Peyer's patch (tissue), 4 donors: ENCODE results near the gene SETD1B. TPM values are rescaled to one million over a fixed set of nuclear protein-coding genes. Genes with fewer than 3 reads are reported as not detected.
A peak's percentile ranks its signal among the peaks of the same experiment; 100 is the strongest.

ENCODE experiments used
- DNase-seq, 3 donors: peaks; one replicate each; pipeline ENCODE4 v3.0.0-alpha.2; 2017 to 2019
- H3K27ac ChIP-seq, 4 donors: fragments of 200-600 bp; sonication (generic); one replicate each; pipeline ENCODE4 v1.5.1; 2016 to 2019
- H3K27me3 ChIP-seq, 2 donors: fragments of 200-600 bp; sonication (generic); one replicate each; pipeline ENCODE4 v1.5.1; 2019
- H3K36me3 ChIP-seq, 3 donors: fragments of 200-600 bp; sonication (generic); one replicate each; pipeline ENCODE4 v1.5.1; 2016 to 2019
- H3K4me1 ChIP-seq, 4 donors: fragments of 200-600 bp; sonication (generic); one replicate each; pipeline ENCODE4 v1.5.1; 2016 to 2019
- H3K4me3 ChIP-seq, 4 donors: fragments of 200-600 bp; sonication (generic); 1 replicate in 3 of 4; 2 replicates in 1 of 4; pipeline ENCODE4 v1.5.1; 2016 to 2019; ENCODE audit warnings: mild to moderate bottlenecking in 1 of 4
- H3K9me3 ChIP-seq, 4 donors: fragments of 200-600 bp; sonication (generic); one replicate each; pipeline ENCODE4 v1.5.1; 2016 to 2019; ENCODE audit warnings: mild to moderate bottlenecking in 1 of 4
- POLR2A ChIP-seq, 2 donors: fragments of 450-650 bp; IDR thresholded peaks; one replicate each; pipeline ENCODE4 v1.5.1; 2017; ENCODE audit warnings: antibody characterized with exemption in 2 of 2, mild to moderate bottlenecking in 2 of 2, moderate library complexity in 2 of 2
- total RNA-seq, 4 donors: library from RNA; depleted of rRNA; stranded (reverse); fragments of >200 nt; gene quantifications; one replicate each; pipeline ENCODE4 v1.1.0, GENCODE V29; 2016
- TF ChIP-seq, protein P1 (sequence below), 6 experiments: fragments of 450-650 bp in 4 of 6; fragments of 200-600 bp in 2 of 6; sonication (generic) in 1 of 6; IDR thresholded peaks; one replicate each; pipeline ENCODE4 v1.5.1; 2017 to 2019; ENCODE audit warnings: antibody characterized with exemption in 6 of 6, mild to moderate bottlenecking in 3 of 6, moderate library complexity in 1 of 6

SETD1B gene
- total RNA-seq, 4 donors from 2014 or later, result 15.4 to 30.5 (median 25.3) TPM

- Histone ChIP-seq H3K27ac (no peak overlapping the region), H3K4me1 (no peaks in the 10 kb centered on the region), H3K9me3 (no peaks in the 10 kb centered on the region), H3K4me3 (no peak overlapping the region), H3K36me3 (peaks cover 0 to 58% (median 0%) of the 10 kb centered on the region in 3 donors), H3K27me3 (no peaks in the 10 kb centered on the region)
- TF ChIP-seq, protein P1, sequence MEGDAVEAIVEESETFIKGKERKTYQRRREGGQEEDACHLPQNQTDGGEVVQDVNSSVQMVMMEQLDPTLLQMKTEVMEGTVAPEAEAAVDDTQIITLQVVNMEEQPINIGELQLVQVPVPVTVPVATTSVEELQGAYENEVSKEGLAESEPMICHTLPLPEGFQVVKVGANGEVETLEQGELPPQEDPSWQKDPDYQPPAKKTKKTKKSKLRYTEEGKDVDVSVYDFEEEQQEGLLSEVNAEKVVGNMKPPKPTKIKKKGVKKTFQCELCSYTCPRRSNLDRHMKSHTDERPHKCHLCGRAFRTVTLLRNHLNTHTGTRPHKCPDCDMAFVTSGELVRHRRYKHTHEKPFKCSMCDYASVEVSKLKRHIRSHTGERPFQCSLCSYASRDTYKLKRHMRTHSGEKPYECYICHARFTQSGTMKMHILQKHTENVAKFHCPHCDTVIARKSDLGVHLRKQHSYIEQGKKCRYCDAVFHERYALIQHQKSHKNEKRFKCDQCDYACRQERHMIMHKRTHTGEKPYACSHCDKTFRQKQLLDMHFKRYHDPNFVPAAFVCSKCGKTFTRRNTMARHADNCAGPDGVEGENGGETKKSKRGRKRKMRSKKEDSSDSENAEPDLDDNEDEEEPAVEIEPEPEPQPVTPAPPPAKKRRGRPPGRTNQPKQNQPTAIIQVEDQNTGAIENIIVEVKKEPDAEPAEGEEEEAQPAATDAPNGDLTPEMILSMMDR (IDR thresholded peaks at IDR 0.05), result no peak
- no peak for TF ChIP-seq POLR2A (IDR thresholded peaks at IDR 0.05)
- DNase-seq, result no peak
These were observed 27.9 kb downstream of the SETD1B start for GRCh38 chr12:121831571-121832245.

DNA sequence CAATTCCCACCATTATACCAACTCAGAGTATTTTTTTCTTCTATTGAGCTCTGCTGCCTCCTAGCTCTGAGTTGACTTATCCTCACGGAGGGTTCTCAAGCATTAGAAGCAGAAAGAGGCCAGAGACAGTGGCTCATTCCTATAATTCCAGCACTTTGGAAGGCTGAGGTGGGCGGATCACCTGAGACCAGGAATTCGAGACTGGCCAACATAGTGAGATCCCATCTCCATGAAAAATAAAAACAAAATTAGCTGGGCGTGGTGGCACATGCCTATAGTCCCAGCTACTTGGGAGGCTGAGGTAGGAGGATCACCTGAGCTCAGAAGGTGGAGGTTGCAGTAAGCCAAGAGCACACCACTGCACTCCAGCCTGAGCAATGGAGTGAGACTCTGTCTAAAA, 33.9 kb downstream of the SETD1B start:
- TF ChIP-seq, protein P1 (IDR thresholded peaks at IDR 0.05), result no peak
- TF ChIP-seq POLR2A (IDR thresholded peaks at IDR 0.05), result no peak
- H3K4me3 ChIP-seq, result no peak overlapping the region

DNA sequence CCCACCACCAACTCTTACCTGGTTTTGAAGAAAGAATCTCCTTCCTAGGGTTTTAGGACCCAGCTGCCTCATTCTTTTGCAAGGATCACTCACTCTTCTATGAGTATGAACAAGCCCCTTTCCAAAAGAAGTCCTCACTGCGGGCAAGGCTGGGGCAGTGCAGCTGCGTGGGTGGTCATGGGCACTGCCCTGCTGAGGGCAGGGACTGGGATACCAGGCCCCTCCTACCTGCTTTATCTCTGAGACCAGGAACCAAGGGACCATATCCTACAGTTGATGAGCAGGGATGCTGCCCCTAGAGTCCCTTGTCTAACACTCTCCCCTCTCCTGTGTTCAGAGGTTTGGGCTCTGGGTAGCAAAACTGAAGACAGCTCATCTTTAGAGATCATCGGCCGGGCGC, 34.3 kb downstream of the SETD1B start:
- H3K4me3 ChIP-seq, result no peak overlapping the region
- DNase-seq, result no peak
- no peaks in the 10 kb centered on the region for H3K36me3 ChIP-seq
- H3K9me3 ChIP-seq, result no peaks in the 10 kb centered on the region
- H3K27me3 ChIP-seq, result no peaks in the 10 kb centered on the region
- no peak overlapping the region for H3K27ac ChIP-seq
- H3K4me1 ChIP-seq, result peaks cover 0 to 6% (median 4%) of the 10 kb centered on the region in 4 donors
- no peak for TF ChIP-seq POLR2A (IDR thresholded peaks at IDR 0.05)
- TF ChIP-seq, protein P1 (IDR thresholded peaks at IDR 0.05), result no peak

More for the DNA sequence above, 33.9 kb downstream of the SETD1B start:
- DNase-seq, result no peak
- H3K36me3 ChIP-seq, result no peaks in the 10 kb centered on the region
- no peaks in the 10 kb centered on the region for H3K9me3 ChIP-seq
- H3K27me3 ChIP-seq, result no peaks in the 10 kb centered on the region
- H3K27ac ChIP-seq, result no peak overlapping the region
- peaks cover 0 to 6% (median 4%) of the 10 kb centered on the region in 4 donors for H3K4me1 ChIP-seq

DNA sequence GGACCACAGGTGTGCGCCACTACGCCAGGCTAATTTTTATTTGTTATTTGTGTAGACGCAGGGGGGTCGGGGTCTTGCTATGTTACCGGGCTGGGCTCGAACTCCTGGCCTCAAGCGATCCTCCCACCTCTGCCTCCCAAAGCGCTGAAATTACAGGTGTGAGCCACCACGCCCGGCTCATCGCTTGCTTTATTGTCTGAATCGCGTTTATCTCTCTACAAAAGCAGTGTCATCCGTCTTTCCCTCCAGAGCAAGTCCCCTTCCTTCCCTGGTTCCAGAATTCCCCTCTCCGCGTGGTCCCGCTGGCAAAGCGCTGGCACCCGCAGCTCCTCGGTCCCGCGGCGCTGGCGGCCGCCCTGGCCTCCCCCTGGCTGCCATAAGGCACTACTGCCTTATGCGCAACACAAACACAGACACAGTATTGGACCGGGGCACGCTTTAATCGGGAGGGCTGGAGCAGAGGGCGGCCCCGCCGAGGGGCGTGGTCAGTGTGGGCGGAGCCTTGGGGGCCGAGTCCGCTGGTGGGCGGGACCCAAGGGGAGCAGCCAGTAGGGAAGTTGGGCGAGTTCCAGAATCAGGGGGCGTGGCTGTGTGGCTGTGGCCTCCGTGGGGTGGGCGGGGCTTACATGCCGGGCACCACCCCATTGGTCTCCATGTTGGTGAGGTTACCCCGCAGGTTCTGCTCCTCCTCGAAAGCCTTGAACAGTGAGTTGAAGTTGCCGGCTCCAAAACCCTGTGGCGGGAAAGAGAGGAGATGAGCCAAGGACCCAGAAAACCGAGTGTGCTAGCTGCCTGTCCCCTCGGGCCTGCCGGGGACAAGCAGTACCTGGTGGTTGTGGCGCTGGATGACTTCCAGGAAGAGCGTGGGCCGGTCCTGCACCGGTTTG, 35.5 kb downstream of the SETD1B start:
- Histone ChIP-seq H3K4me3 (peak overlapping the region; percentile 43 to 70 (median 62)), H3K4me1 (peaks cover 0 to 6% (median 4%) of the 10 kb centered on the region in 4 donors), H3K9me3 (no peaks in the 10 kb centered on the region), H3K27ac (peak overlapping the region; percentile 41 to 75 (median 56)), H3K27me3 (no peaks in the 10 kb centered on the region), H3K36me3 (no peaks in the 10 kb centered on the region)
- DNase-seq, result peak; percentile 100
- TF ChIP-seq, protein P1 (IDR thresholded peaks at IDR 0.05), result peak; percentile 15 to 74 (median 56)
- TF ChIP-seq POLR2A (IDR thresholded peaks at IDR 0.05), result peak in 1 of 2 donors; percentile 76

- TF ChIP-seq, protein P1 (IDR thresholded peaks at IDR 0.05), result no peak
- TF ChIP-seq POLR2A (IDR thresholded peaks at IDR 0.05), result no peak
- Histone ChIP-seq H3K27me3 (no peaks in the 10 kb centered on the region), H3K36me3 (no peaks in the 10 kb centered on the region), H3K4me1 (peaks cover 0 to 6% (median 4%) of the 10 kb centered on the region in 4 donors), H3K4me3 (peak overlapping the region; percentile 43 to 70 (median 62)), H3K9me3 (no peaks in the 10 kb centered on the region), H3K27ac (peak overlapping the region; percentile 41 to 75 (median 56))
- no peak for DNase-seq
These were observed 36.4 kb downstream of the SETD1B start for GRCh38 chr12:121839993-121840761.
